PC-9 (cell line): ENCODE data around the gene KIR2DL1. TPM values are rescaled to one million over a fixed set of nuclear protein-coding genes. Genes with fewer than 3 reads are reported as not detected.
A peak's percentile ranks its signal among the peaks of the same experiment; 100 is the strongest.
"Not testable (repeated sequence)": the region's sequence is repeated elsewhere in the genome, so short reads cannot be mapped to it uniquely, and the experiment has no call there.

Source experiments
- BruUV-seq: library from RNA; stranded (reverse); fragments of 400-500 nt; replicated peaks from 2 replicates; lab custom pipeline; 2021; lab: Mats Ljungman, UMichigan
- CTCF ChIA-PET: fragments of 300-600 bp; sonication (Branson Sonifier 250); formaldehyde crosslinking; loops from one replicate; lab custom pipeline; 2022; ENCODE audit warnings: antibody characterized with exemption; lab: Charles Lee
- POLR2A ChIA-PET: fragments of 300-600 bp; sonication (Branson Sonifier 250); formaldehyde crosslinking; loops from one replicate; lab custom pipeline; 2022; ENCODE audit warnings: antibody characterized with exemption; ENCODE audit not compliant: unreplicated experiment; lab: Charles Lee
- DNase-seq, 2 experiments: peaks; one replicate each; pipeline versions ENCODE4 v3.0.0 to v3.0.0-alpha.2; 2015 to 2022; ENCODE audit warnings: mixed read lengths in 1 of 2
- H2AFZ ChIP-seq: fragments of 200-600 bp; sonication (generic); 2 replicates; pipeline ENCODE4 v1.8.1; 2017; ENCODE audit warnings: antibody characterized with exemption
- H3F3A ChIP-seq: fragments of 200-600 bp; sonication (generic); 2 replicates; pipeline ENCODE4 v1.8.1; 2017; ENCODE audit warnings: antibody characterized with exemption, mild to moderate bottlenecking, low read depth; ENCODE audit not compliant: insufficient read depth
- H3K27ac ChIP-seq: fragments of 200-600 bp; sonication (generic); 2 replicates; pipeline ENCODE4 v1.6.1; 2016; ENCODE audit warnings: mixed run types
- H3K27me3 ChIP-seq: fragments of 200-600 bp; sonication (generic); 2 replicates; pipeline ENCODE4 v1.6.1; 2016; ENCODE audit warnings: low read depth, mixed run types; ENCODE audit not compliant: insufficient read depth
- H3K36me3 ChIP-seq: fragments of 200-600 bp; sonication (generic); 2 replicates; pipeline ENCODE4 v1.6.1; 2016; ENCODE audit warnings: low read depth, mixed run types
- H3K4me1 ChIP-seq: fragments of 200-600 bp; sonication (generic); replicated peaks from 2 replicates; pipeline ENCODE4 v1.6.1; 2016; ENCODE audit warnings: mixed run types; ENCODE audit not compliant: insufficient read depth
- H3K4me2 ChIP-seq: fragments of 200-600 bp; sonication (generic); 2 replicates; pipeline ENCODE4 v1.6.1; 2017; ENCODE audit warnings: mixed run types
- H3K4me3 ChIP-seq: fragments of 200-600 bp; sonication (generic); 2 replicates; pipeline ENCODE4 v1.6.1; 2016; ENCODE audit warnings: mixed run types
- H3K79me2 ChIP-seq: fragments of 200-600 bp; sonication (generic); 2 replicates; pipeline ENCODE4 v1.6.1; 2017; ENCODE audit warnings: low read depth, mixed run types
- H3K9me2 ChIP-seq: fragments of 200-600 bp; sonication (generic); 2 replicates; pipeline ENCODE4 v1.8.1; 2017; ENCODE audit warnings: mild to moderate bottlenecking; ENCODE audit not compliant: insufficient read depth
- H3K9me3 ChIP-seq: fragments of 200-600 bp; sonication (generic); 2 replicates; pipeline ENCODE4 v1.8.1; 2016; ENCODE audit warnings: low read depth; ENCODE audit not compliant: insufficient read depth
- H4K20me1 ChIP-seq: fragments of 200-600 bp; sonication (generic); 2 replicates; pipeline ENCODE4 v1.8.1; 2017; ENCODE audit not compliant: insufficient read depth
- CTCF ChIP-seq: fragments of 200-600 bp; sonication (generic); conservative IDR thresholded peaks from 2 replicates; pipeline ENCODE4 v1.6.1; 2017; ENCODE audit warnings: mixed run types, antibody characterized with exemption, mild to moderate bottlenecking, moderate library complexity
- EZH2 ChIP-seq: fragments of 200-600 bp; sonication (generic); IDR thresholded peaks from 2 replicates; pipeline ENCODE4 v1.8.0; 2017; ENCODE audit warnings: antibody characterized with exemption, low read depth
- intact Hi-C: fragments of 100-400 bp; cut with micrococcal nuclease; formaldehyde crosslinking; loops from one replicate; pipeline ENCODE4 v1.10.0; 2022; ENCODE audit not compliant: unreplicated experiment
- total RNA-seq: library from RNA; stranded (reverse); gene quantifications from 2 replicates; pipeline ENCODE4 v1.2.3, GENCODE V29; 2021

Gene KIR2DL1
- total RNA-seq, 1 experiment from 2014 or later = not detected

- DNase-seq, H3K27ac ChIP-seq, H3K9me2 ChIP-seq, CTCF ChIA-PET, H2AFZ ChIP-seq, H3K4me2 ChIP-seq, H3F3A ChIP-seq, H3K9me3 ChIP-seq, H3K36me3 ChIP-seq, H4K20me1 ChIP-seq, intact Hi-C loops, H3K4me3 ChIP-seq, BruUV-seq, H3K79me2 ChIP-seq, POLR2A ChIA-PET, H3K4me1 ChIP-seq: not testable (repeated sequence)
- H3K27me3 ChIP-seq = peaks cover 43% of the 10 kb centered on the region
These were observed 18.6 kb downstream of the KIR2DL1 start for GRCh38 chr19:54788154-54788553.

- Histone ChIP-seq H3K36me3 (no peaks in the 10 kb centered on the region), H3K9me2 (no peaks in the 10 kb centered on the region), H3F3A (no peaks in the 10 kb centered on the region; the same call in 1 of the 2 replicates), H3K4me1 (no peaks in the 10 kb centered on the region), H3K9me3 (no peaks in the 10 kb centered on the region), H3K27ac (no peak overlapping the region), H3K4me3 (no peak overlapping the region), H3K27me3 (peaks cover 25% of the 10 kb centered on the region), H3K79me2 (no peaks in the 10 kb centered on the region), H3K4me2 (no peak overlapping the region), H2AFZ (no peak overlapping the region), H4K20me1 (no peaks in the 10 kb centered on the region)
- ChIA-PET POLR2A (no interaction called here), CTCF (no interaction called here)
- intact Hi-C loops = no loop called here
- BruUV-seq = no TSS peak
- no peak for TF ChIP-seq CTCF
- TF ChIP-seq EZH2 = no peak
- no peak for DNase-seq
These were observed 21.1 kb downstream of the KIR2DL1 start for GRCh38 chr19:54790711-54791110.

GRCh38 chr19:54791476-54791875, 21.9 kb downstream of the KIR2DL1 start:
- H3K9me2 ChIP-seq = no peaks in the 10 kb centered on the region
- TF ChIP-seq CTCF (no peak), EZH2 (no peak)
- no peaks in the 10 kb centered on the region for H3K79me2 ChIP-seq
- no peak overlapping the region for H2AFZ ChIP-seq
- H3F3A ChIP-seq = no peaks in the 10 kb centered on the region; the same call in 1 of the 2 replicates
- no peaks in the 10 kb centered on the region for H4K20me1 ChIP-seq
- no peak overlapping the region for H3K4me3 ChIP-seq
- no peaks in the 10 kb centered on the region for H3K36me3 ChIP-seq
- intact Hi-C loops = no loop called here
- DNase-seq = peak in 1 of 2 experiments; percentile 25
- CTCF ChIA-PET = no interaction called here
- no peaks in the 10 kb centered on the region for H3K4me1 ChIP-seq
- H3K27me3 ChIP-seq = peaks cover 18% of the 10 kb centered on the region
- no peak overlapping the region for H3K4me2 ChIP-seq
- H3K9me3 ChIP-seq = no peaks in the 10 kb centered on the region
- POLR2A ChIA-PET = no interaction called here
- no peak overlapping the region for H3K27ac ChIP-seq
- no TSS peak for BruUV-seq

GRCh38 chr19:54792814-54793213, 23.2 kb downstream of the KIR2DL1 start:
- Histone ChIP-seq H3K4me2 (peak overlapping the region; percentile 6; the same call in 1 of the 2 replicates), H3F3A (no peaks in the 10 kb centered on the region; the same call in 1 of the 2 replicates), H3K27ac (no peak overlapping the region), H2AFZ (no peak overlapping the region), H3K4me3 (no peak overlapping the region), H3K9me3 (no peaks in the 10 kb centered on the region), H3K4me1 (no peaks in the 10 kb centered on the region), H3K79me2 (no peaks in the 10 kb centered on the region), H3K9me2 (no peaks in the 10 kb centered on the region), H4K20me1 (no peaks in the 10 kb centered on the region), H3K36me3 (no peaks in the 10 kb centered on the region), H3K27me3 (peaks cover 5% of the 10 kb centered on the region)
- no peak for DNase-seq
- ChIA-PET CTCF (no interaction called here), POLR2A (no interaction called here)
- intact Hi-C loops = no loop called here
- no peak for TF ChIP-seq CTCF
- no peak for TF ChIP-seq EZH2
- BruUV-seq = no TSS peak
